WTC11 (cell line): ENCODE results near the gene LRIG1. TPM values are rescaled to one million over a fixed set of nuclear protein-coding genes. Genes with fewer than 3 reads are reported as not detected.

Source experiments
- ATAC-seq: fragments of 200-7000 bp; cut with Tn5 transposase; 2 replicates; pipeline ENCODE4 v1.10.0; 2021; ENCODE audit warnings: mild to moderate bottlenecking, moderate library complexity
- CTCF ChIA-PET: fragments of 300-600 bp; sonication (Branson Sonifier 250); formaldehyde crosslinking; loops from one replicate; lab custom pipeline; 2021; ENCODE audit warnings: antibody characterized with exemption; lab: Charles Lee
- POLR2A ChIA-PET: fragments of 350-600 bp; sonication (Branson Sonifier 250); formaldehyde crosslinking; loops from one replicate; lab custom pipeline; 2021; ENCODE audit warnings: antibody characterized with exemption; lab: Charles Lee
- DNase-seq: peaks from one replicate; pipeline ENCODE4 v3.0.0; 2021; ENCODE audit warnings: low spot score
- H3K27ac Mint-ChIP-seq: 2 replicates; pipeline ENCODE4 v1.8.0; 2021; ENCODE audit warnings: mixed read lengths
- H3K27me3 Mint-ChIP-seq: 2 replicates; pipeline ENCODE4 v1.8.0; 2021; ENCODE audit warnings: low read depth, mild to moderate bottlenecking, moderate library complexity, mixed read lengths
- H3K36me3 Mint-ChIP-seq: 2 replicates; pipeline ENCODE4 v1.8.0; 2021; ENCODE audit warnings: mixed read lengths
- H3K4me1 Mint-ChIP-seq: 2 replicates; pipeline ENCODE4 v1.8.0; 2022; ENCODE audit warnings: mixed read lengths
- H3K4me3 Mint-ChIP-seq: 2 replicates; pipeline ENCODE4 v1.8.0; 2021; ENCODE audit warnings: mild to moderate bottlenecking, moderate library complexity, mixed read lengths
- H3K9me3 Mint-ChIP-seq: 2 replicates; pipeline ENCODE4 v1.8.0; 2021; ENCODE audit warnings: mixed read lengths
- ATF1 ChIP-seq: sonication (generic); formaldehyde crosslinking; IDR thresholded peaks from 2 replicates; pipeline ENCODE4 v1.8.1; 2023; ENCODE audit warnings: mild to moderate bottlenecking, moderate library complexity, missing genetic modification reagents
- CTCF ChIP-seq: fragments of 200-600 bp; IDR thresholded peaks from 2 replicates; pipeline ENCODE4 v1.8.0; 2022; ENCODE audit warnings: antibody characterized with exemption
- ERG ChIP-seq: fragments of 250-450 bp; sonication (Bioruptor Pico); IDR thresholded peaks from 2 replicates; pipeline ENCODE4 v1.8.0; 2021; ENCODE audit warnings: mild to moderate bottlenecking
- FOXJ3 ChIP-seq: sonication (generic); formaldehyde crosslinking; IDR thresholded peaks from 2 replicates; pipeline ENCODE4 v1.9.0; 2021; ENCODE audit warnings: missing genetic modification reagents, mild to moderate bottlenecking, borderline replicate concordance
- FOXP1 ChIP-seq: sonication (generic); formaldehyde crosslinking; IDR thresholded peaks from 2 replicates; pipeline ENCODE4 v1.8.0; 2022; ENCODE audit warnings: missing genetic modification reagents, mild to moderate bottlenecking, moderate library complexity, borderline replicate concordance
- JUN ChIP-seq: sonication (generic); formaldehyde crosslinking; IDR thresholded peaks from 2 replicates; pipeline ENCODE4 v1.8.0; 2023; ENCODE audit warnings: mild to moderate bottlenecking, missing genetic modification reagents
- MYBL2 ChIP-seq: sonication (generic); formaldehyde crosslinking; IDR thresholded peaks from 2 replicates; pipeline ENCODE4 v1.8.1; 2023; ENCODE audit warnings: mild to moderate bottlenecking, moderate library complexity, missing genetic modification reagents
- NR3C1 ChIP-seq: sonication (generic); formaldehyde crosslinking; conservative IDR thresholded peaks from 2 replicates; pipeline ENCODE4 v1.8.1; 2023; ENCODE audit warnings: low read depth, mild to moderate bottlenecking, missing genetic modification reagents
- SOX15 ChIP-seq: fragments of 250-450 bp; sonication (Bioruptor Pico); IDR thresholded peaks from 2 replicates; pipeline ENCODE4 v1.9.0; 2021; ENCODE audit warnings: mild to moderate bottlenecking
- ZNF416 ChIP-seq: fragments of 250-450 bp; sonication (Bioruptor Pico); IDR thresholded peaks from 2 replicates; pipeline ENCODE4 v1.9.0; 2021; ENCODE audit warnings: mild to moderate bottlenecking, inconsistent platforms
- ZNF671 ChIP-seq: fragments of 250-450 bp; sonication (Bioruptor Pico); IDR thresholded peaks from 2 replicates; pipeline ENCODE4 v1.8.0; 2021; ENCODE audit warnings: mild to moderate bottlenecking
- total RNA-seq: library from RNA; stranded (reverse); gene quantifications from 3 replicates; pipeline ENCODE4 v1.2.3, GENCODE V29; 2021
- TF ChIP-seq, protein P1 (sequence below): sonication (generic); formaldehyde crosslinking; IDR thresholded peaks from 2 replicates; pipeline ENCODE4 v1.8.0; 2023; ENCODE audit warnings: missing genetic modification reagents, mild to moderate bottlenecking, borderline replicate concordance
- TF ChIP-seq, protein P2 (sequence below): sonication (generic); formaldehyde crosslinking; IDR thresholded peaks from 2 replicates; pipeline ENCODE4 v1.8.1; 2023; ENCODE audit warnings: mild to moderate bottlenecking, missing genetic modification reagents
- TF ChIP-seq, protein P3 (sequence below): sonication (generic); formaldehyde crosslinking; conservative IDR thresholded peaks from 2 replicates; pipeline ENCODE4 v1.8.1; 2022; ENCODE audit warnings: mild to moderate bottlenecking, missing genetic modification reagents
- TF ChIP-seq, protein P4 (sequence below): sonication (generic); formaldehyde crosslinking; IDR thresholded peaks from 2 replicates; pipeline ENCODE4 v1.8.1; 2022; ENCODE audit warnings: mild to moderate bottlenecking, missing genetic modification reagents, moderate library complexity, borderline replicate concordance

LRIG1 gene
- total RNA-seq, 1 experiment from 2014 or later: 105 TPM

GRCh38 chr3:66492672-66493071, 8.2 kb downstream of the LRIG1 start (continued):
- TF ChIP-seq, protein P1, sequence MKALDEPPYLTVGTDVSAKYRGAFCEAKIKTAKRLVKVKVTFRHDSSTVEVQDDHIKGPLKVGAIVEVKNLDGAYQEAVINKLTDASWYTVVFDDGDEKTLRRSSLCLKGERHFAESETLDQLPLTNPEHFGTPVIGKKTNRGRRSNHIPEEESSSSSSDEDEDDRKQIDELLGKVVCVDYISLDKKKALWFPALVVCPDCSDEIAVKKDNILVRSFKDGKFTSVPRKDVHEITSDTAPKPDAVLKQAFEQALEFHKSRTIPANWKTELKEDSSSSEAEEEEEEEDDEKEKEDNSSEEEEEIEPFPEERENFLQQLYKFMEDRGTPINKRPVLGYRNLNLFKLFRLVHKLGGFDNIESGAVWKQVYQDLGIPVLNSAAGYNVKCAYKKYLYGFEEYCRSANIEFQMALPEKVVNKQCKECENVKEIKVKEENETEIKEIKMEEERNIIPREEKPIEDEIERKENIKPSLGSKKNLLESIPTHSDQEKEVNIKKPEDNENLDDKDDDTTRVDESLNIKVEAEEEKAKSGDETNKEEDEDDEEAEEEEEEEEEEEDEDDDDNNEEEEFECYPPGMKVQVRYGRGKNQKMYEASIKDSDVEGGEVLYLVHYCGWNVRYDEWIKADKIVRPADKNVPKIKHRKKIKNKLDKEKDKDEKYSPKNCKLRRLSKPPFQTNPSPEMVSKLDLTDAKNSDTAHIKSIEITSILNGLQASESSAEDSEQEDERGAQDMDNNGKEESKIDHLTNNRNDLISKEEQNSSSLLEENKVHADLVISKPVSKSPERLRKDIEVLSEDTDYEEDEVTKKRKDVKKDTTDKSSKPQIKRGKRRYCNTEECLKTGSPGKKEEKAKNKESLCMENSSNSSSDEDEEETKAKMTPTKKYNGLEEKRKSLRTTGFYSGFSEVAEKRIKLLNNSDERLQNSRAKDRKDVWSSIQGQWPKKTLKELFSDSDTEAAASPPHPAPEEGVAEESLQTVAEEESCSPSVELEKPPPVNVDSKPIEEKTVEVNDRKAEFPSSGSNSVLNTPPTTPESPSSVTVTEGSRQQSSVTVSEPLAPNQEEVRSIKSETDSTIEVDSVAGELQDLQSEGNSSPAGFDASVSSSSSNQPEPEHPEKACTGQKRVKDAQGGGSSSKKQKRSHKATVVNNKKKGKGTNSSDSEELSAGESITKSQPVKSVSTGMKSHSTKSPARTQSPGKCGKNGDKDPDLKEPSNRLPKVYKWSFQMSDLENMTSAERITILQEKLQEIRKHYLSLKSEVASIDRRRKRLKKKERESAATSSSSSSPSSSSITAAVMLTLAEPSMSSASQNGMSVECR (CRISPR knock-in tag): no peak
- TF ChIP-seq FOXJ3 (CRISPR knock-in tag): no peak
- TF ChIP-seq, protein P2, sequence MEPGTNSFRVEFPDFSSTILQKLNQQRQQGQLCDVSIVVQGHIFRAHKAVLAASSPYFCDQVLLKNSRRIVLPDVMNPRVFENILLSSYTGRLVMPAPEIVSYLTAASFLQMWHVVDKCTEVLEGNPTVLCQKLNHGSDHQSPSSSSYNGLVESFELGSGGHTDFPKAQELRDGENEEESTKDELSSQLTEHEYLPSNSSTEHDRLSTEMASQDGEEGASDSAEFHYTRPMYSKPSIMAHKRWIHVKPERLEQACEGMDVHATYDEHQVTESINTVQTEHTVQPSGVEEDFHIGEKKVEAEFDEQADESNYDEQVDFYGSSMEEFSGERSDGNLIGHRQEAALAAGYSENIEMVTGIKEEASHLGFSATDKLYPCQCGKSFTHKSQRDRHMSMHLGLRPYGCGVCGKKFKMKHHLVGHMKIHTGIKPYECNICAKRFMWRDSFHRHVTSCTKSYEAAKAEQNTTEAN (CRISPR knock-in tag): no peak
- TF ChIP-seq MYBL2 (CRISPR knock-in tag): no peak
- no peak for TF ChIP-seq CTCF
- no peak for TF ChIP-seq ZNF671

- ChIA-PET CTCF (interaction anchor here (1.3 to 2.7 kb wide), 3 partner anchors 9 to 311 kb away, joined by 5 to 14 read pairs (median 7); no protein-coding TSS in a partner anchor), POLR2A (interaction anchor here (3.3 kb wide), 1 partner anchor 49 kb away, joined by 13 read pairs; no protein-coding TSS in a partner anchor)
- TF ChIP-seq NR3C1 (CRISPR knock-in tag): no peak
- TF ChIP-seq JUN (CRISPR knock-in tag): no peak
- TF ChIP-seq ATF1 (CRISPR knock-in tag): no peak
- TF ChIP-seq, protein P3, sequence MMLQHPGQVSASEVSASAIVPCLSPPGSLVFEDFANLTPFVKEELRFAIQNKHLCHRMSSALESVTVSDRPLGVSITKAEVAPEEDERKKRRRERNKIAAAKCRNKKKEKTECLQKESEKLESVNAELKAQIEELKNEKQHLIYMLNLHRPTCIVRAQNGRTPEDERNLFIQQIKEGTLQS (CRISPR knock-in tag): no peak
- no peak for TF ChIP-seq SOX15
- no peak for TF ChIP-seq ZNF416 (CRISPR knock-in tag)
- no peak for TF ChIP-seq ERG
- no peak for TF ChIP-seq FOXP1
- TF ChIP-seq, protein P4, sequence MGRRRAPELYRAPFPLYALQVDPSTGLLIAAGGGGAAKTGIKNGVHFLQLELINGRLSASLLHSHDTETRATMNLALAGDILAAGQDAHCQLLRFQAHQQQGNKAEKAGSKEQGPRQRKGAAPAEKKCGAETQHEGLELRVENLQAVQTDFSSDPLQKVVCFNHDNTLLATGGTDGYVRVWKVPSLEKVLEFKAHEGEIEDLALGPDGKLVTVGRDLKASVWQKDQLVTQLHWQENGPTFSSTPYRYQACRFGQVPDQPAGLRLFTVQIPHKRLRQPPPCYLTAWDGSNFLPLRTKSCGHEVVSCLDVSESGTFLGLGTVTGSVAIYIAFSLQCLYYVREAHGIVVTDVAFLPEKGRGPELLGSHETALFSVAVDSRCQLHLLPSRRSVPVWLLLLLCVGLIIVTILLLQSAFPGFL (CRISPR knock-in tag): no peak
- TF ChIP-seq ZNF671: no peak
- Mint-ChIP-seq H3K4me3 (peak overlapping the region; percentile 71), H3K9me3 (no peaks in the 10 kb centered on the region), H3K27ac (peak overlapping the region; percentile 97), H3K27me3 (no peaks in the 10 kb centered on the region), H3K4me1 (peaks cover 95% of the 10 kb centered on the region), H3K36me3 (no peaks in the 10 kb centered on the region)
- no peak for ATAC-seq
- DNase-seq: no peak
Observed at GRCh38 chr3:66492071-66492470, 8.8 kb downstream of the LRIG1 start.
